A172 (cell line): Measurements from ENCODE around the gene KIF26A. TPM values are rescaled to one million over a fixed set of nuclear protein-coding genes. Genes with fewer than 3 reads are reported as not detected.

Experiments used
- DNase-seq: peaks from one replicate; pipeline ENCODE4 v3.0.0-alpha.2; 2015; ENCODE audit warnings: low spot score
- total RNA-seq: library from RNA; depleted of rRNA; stranded (reverse); fragments of >200 nt; shearing (Covaris generic); gene quantifications from 2 replicates; pipeline ENCODE4 v1.2.3, GENCODE V29; 2014

Gene KIF26A
- total RNA-seq, 1 experiment from 2014 or later: 2.4 TPM

- DNase-seq: no peak
These were observed 25.5 kb upstream of the KIF26A start for GRCh38 chr14:104112609-104113571.

- no peak for DNase-seq
These were observed 24.6 kb upstream of the KIF26A start for GRCh38 chr14:104113631-104114420.

GRCh38 chr14:104114421-104115130 is 23.8 kb upstream of the KIF26A start:
- DNase-seq: no peak

GRCh38 chr14:104115131-104115600 is 23.2 kb upstream of the KIF26A start:
- no peak for DNase-seq

- DNase-seq: no peak
These were observed 22.6 kb upstream of the KIF26A start for GRCh38 chr14:104115691-104116287.

- DNase-seq: no peak
These were observed 22.1 kb upstream of the KIF26A start for GRCh38 chr14:104116288-104116755.

GRCh38 chr14:104116756-104117340 is 21.5 kb upstream of the KIF26A start:
- DNase-seq: no peak

GRCh38 chr14:104117341-104118005 is 20.9 kb upstream of the KIF26A start:
- no peak for DNase-seq

- DNase-seq: no peak
These were observed 20.2 kb upstream of the KIF26A start for GRCh38 chr14:104118006-104118844.

GRCh38 chr14:104119119-104119487 is 19.3 kb upstream of the KIF26A start:
- no peak for DNase-seq

GRCh38 chr14:104119488-104120251 is 18.7 kb upstream of the KIF26A start:
- DNase-seq: no peak

- DNase-seq: no peak
These were observed 18.1 kb upstream of the KIF26A start for GRCh38 chr14:104120281-104120741.

GRCh38 chr14:104121142-104121541 is 17.2 kb upstream of the KIF26A start:
- no peak for DNase-seq

- DNase-seq: no peak
These were observed 14.5 kb upstream of the KIF26A start for GRCh38 chr14:104123879-104124278.

- DNase-seq: no peak
These were observed 13.4 kb upstream of the KIF26A start for GRCh38 chr14:104125011-104125410.

GRCh38 chr14:104126753-104127152 is 11.6 kb upstream of the KIF26A start:
- DNase-seq: no peak

- no peak for DNase-seq
These were observed 9.4 kb upstream of the KIF26A start for GRCh38 chr14:104128981-104129380.

GRCh38 chr14:104129556-104129955 is 8.8 kb upstream of the KIF26A start:
- no peak for DNase-seq
